ENCODE results near the gene ARID1A.

The ARID1A gene

DNA sequence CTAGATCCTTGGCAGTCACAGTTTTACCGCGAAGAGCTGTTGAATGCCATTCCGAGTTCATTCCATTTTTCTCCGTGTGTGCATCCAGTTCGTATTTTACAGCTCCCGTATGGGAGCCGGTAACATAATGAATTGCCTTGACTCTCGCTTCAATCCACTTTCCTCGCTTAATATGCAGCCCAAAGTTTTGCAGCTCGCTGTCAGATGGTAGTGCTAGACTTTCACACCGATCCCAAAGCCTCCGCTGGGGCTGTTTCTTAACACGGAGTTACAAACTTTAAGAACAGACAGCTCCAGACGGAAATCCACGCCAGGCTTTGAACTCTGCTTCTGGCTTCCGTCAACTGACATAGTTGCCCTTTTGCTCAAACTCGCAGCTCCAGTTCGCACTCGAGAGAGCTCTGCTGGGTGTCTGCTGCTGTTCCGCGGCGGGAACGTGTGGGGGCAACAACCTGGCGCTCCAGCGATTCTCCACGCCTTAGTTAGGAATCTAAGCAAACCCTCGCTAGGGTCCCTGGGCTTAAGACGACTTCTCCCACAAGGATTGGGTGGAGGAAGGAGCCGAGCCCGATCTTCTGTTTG is 3.5 kb upstream of the ARID1A start:
- Histone ChIP-seq H3K27me3 (ENCODE audit: control insufficient read depth, insufficient read depth, low read length) (no peaks in the 10 kb centered on the region), H3K27ac (peak overlapping the region; percentile 94), H3K9me3 (ENCODE audit: control insufficient read depth, low read length) (no peaks in the 10 kb centered on the region), H3K4me3 (ENCODE audit: low read depth, low read length) (peak overlapping the region; percentile 93), H3K79me2 (no peaks in the 10 kb centered on the region), H3K4me1 (peaks cover 11% of the 10 kb centered on the region), H3K4me2 (ENCODE audit: low read length) (peak overlapping the region; percentile 81), H2AFZ (peak overlapping the region; percentile 86), H3K36me3 (ENCODE audit: control insufficient read depth, insufficient read depth, low read length) (no peaks in the 10 kb centered on the region), H3K9ac (peak overlapping the region; percentile 0)
- TF ChIP-seq, protein P1, sequence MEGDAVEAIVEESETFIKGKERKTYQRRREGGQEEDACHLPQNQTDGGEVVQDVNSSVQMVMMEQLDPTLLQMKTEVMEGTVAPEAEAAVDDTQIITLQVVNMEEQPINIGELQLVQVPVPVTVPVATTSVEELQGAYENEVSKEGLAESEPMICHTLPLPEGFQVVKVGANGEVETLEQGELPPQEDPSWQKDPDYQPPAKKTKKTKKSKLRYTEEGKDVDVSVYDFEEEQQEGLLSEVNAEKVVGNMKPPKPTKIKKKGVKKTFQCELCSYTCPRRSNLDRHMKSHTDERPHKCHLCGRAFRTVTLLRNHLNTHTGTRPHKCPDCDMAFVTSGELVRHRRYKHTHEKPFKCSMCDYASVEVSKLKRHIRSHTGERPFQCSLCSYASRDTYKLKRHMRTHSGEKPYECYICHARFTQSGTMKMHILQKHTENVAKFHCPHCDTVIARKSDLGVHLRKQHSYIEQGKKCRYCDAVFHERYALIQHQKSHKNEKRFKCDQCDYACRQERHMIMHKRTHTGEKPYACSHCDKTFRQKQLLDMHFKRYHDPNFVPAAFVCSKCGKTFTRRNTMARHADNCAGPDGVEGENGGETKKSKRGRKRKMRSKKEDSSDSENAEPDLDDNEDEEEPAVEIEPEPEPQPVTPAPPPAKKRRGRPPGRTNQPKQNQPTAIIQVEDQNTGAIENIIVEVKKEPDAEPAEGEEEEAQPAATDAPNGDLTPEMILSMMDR (IDR thresholded peaks at IDR 0.05) = no peak

DNA sequence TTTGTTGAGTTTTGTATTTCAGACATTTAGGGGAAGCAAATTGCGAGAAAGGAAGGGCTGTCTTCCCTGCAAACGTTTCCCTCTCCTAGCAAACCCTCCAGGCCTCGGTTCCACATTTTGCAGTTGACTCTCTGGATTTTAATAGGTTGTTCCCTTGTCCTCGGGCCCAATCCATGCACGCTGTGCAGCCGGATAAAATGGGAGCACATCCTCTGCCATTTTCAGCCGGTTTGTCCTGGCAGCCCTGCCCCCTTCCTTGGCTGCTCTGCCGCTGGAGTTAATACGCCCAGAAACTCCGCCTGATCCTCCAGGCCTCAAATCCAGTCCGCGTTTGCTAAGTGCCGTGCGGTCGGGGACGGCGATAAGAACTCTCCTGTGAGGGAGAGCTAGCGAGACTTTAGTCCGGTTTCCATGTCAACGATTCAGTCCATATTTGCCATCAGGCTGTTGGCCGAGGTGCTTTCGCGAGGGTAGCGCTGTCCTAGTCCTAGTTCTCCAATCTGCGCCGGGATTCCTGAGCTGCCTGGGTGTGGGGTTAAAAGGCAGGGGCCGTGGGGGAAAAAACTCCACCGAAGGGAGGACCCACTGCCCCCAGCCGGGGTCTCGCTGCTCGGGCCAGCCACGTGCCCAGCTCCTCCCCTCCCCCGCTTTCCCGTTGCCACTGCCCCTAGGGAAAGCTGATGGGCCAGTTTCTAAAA is 2.9 kb upstream of the ARID1A start:
- Histone ChIP-seq H3K79me2 (no peaks in the 10 kb centered on the region), H3K36me3 (ENCODE audit: control insufficient read depth, insufficient read depth, low read length) (no peaks in the 10 kb centered on the region), H3K27me3 (ENCODE audit: control insufficient read depth, insufficient read depth, low read length) (no peaks in the 10 kb centered on the region), H3K27ac (peak overlapping the region; percentile 94), H2AFZ (peak overlapping the region; percentile 86), H3K9ac (peak overlapping the region; percentile 0), H3K4me1 (peaks cover 11% of the 10 kb centered on the region), H3K4me3 (ENCODE audit: low read depth, low read length) (peak overlapping the region; percentile 93), H3K4me2 (ENCODE audit: low read length) (peak overlapping the region; percentile 81), H3K9me3 (ENCODE audit: control insufficient read depth, low read length) (no peaks in the 10 kb centered on the region)
- TF ChIP-seq, protein P1 (IDR thresholded peaks at IDR 0.05) = no peak

DNA sequence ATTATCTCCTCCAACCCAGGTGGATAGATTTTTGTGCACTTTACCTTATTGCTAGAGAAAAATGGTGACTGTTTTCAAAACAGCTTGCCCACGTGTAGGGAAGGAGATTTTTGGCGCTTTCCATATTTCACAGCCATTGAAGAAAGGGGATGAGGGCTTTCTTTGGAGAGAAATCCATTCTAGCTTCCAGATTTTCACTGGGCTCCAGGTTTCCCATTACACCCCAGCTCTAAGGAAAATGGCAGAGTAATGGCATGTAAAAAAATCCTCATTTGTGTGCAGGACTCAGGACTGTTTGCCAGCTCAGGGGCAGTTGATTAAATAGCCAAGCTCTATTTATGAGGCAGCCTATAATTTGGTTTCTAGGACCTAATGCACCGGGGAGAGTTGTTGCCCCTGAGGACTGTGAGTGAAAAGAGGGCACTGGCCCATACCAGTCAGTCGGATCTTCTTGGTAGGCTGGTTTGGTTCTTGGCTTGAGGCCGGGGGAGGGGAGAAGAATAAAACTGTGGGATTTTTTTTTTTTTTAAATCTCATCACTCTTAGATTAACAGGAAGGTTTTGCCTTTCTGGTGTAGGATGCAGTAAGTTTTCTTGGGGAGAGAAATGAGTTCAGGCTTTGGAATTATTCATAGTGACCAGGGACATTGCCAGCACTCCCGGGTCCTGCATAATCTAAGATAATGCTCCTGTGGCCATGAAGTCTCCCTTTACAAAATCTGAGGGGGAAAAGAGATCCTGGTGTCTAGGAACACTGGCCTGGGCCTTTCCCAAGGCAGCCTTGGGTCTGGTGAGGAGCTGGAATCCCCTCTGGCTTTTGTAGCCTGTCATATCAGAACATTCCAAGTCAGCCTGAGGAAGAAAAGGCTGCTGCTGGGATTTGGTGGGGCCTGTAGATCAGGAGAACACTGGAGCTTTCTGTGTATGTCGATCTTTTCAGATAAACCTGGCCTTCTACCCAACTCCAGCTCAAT is 1.9 kb upstream of the ARID1A start:
- no peaks in the 10 kb centered on the region for H3K9me3 ChIP-seq (ENCODE audit: control insufficient read depth, low read length)
- H3K79me2 ChIP-seq = no peaks in the 10 kb centered on the region
- TF ChIP-seq, protein P1 (IDR thresholded peaks at IDR 0.05) = no peak
- H2AFZ ChIP-seq = peak overlapping the region; percentile 86
- H3K4me3 ChIP-seq (ENCODE audit: low read depth, low read length) = peak overlapping the region; percentile 93
- no peaks in the 10 kb centered on the region for H3K27me3 ChIP-seq (ENCODE audit: control insufficient read depth, insufficient read depth, low read length)
- peak overlapping the region; percentile 94 for H3K27ac ChIP-seq
- no peaks in the 10 kb centered on the region for H3K36me3 ChIP-seq (ENCODE audit: control insufficient read depth, insufficient read depth, low read length)
- H3K9ac ChIP-seq = no peak overlapping the region
- H3K4me1 ChIP-seq = peaks cover 11% of the 10 kb centered on the region
- H3K4me2 ChIP-seq (ENCODE audit: low read length) = peak overlapping the region; percentile 81

DNA sequence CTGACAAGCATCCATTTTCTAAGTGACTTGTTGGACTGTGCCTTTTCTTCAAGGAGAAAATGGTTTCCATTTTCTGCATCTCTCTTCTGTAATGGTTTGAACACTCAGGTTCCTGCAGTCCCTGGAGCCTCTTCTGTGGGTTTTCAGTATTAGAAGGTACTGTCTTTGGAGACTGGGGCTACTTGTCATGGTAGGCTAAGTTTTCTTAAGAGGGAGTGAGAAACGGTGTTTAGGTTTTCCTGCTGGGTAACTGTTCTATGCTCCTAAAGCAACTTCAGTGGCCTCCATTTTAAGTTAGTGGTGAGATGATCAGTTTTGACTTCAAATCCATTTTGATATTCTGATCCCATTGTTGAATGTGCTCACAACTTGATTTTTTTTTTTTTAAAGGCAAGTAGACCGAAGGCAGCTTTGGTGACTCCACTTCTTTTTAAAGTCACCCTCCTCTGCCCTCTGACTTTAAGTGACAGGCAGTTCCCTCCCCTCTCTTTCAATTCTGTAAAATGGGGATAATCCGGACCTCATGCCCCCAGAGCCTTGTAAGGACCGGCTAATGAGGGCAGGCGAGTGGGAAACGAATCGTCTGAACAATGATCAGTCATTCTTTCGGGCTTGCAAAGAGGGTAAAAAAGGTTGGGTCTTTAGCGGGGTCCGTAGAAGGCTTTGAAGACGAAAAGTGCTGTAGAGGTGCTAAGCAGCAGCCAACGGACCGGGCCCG is 1.0 kb upstream of the ARID1A start:
- Histone ChIP-seq H3K9ac (no peak overlapping the region), H3K27me3 (ENCODE audit: control insufficient read depth, insufficient read depth, low read length) (no peaks in the 10 kb centered on the region), H3K4me3 (ENCODE audit: low read depth, low read length) (peak overlapping the region; percentile 69), H3K27ac (peak overlapping the region; percentile 94), H3K9me3 (ENCODE audit: control insufficient read depth, low read length) (no peaks in the 10 kb centered on the region), H3K36me3 (ENCODE audit: control insufficient read depth, insufficient read depth, low read length) (no peaks in the 10 kb centered on the region), H3K4me2 (ENCODE audit: low read length) (peak overlapping the region; percentile 81), H3K79me2 (peaks cover under 1% of the 10 kb centered on the region), H3K4me1 (peaks cover 11% of the 10 kb centered on the region), H2AFZ (peak overlapping the region; percentile 86)
- TF ChIP-seq, protein P1 (IDR thresholded peaks at IDR 0.05) = no peak
